HuH-7.5 (cell line): ENCODE data around the gene VIPAS39.

ENCODE experiments used
- DNase-seq: peaks from one replicate; pipeline ENCODE4 v3.0.0; 2011; ENCODE audit warnings: low spot score

Gene VIPAS39

GRCh38 chr14:77457522-77458248 is at the start of gene VIPAS39, which contains the start of gene AHSA1:
VIPAS39 (minus strand) TSS chr14:77457601; CDS start chr14:77454102, 3,499 bp downstream.
AHSA1 (plus strand) TSS chr14:77458093; CDS start chr14:77458190, 97 bp downstream.
- peak; percentile 76 for DNase-seq

GRCh38 chr14:77505031-77505430 is 47.6 kb upstream of the VIPAS39 start:
- DNase-seq = no peak

- no peak for DNase-seq
These were observed 45.7 kb upstream of the VIPAS39 start for GRCh38 chr14:77503138-77503537.

- no peak for DNase-seq
These were observed 44.8 kb upstream of the VIPAS39 start for GRCh38 chr14:77502109-77502782.

- no peak for DNase-seq
These were observed 41.7 kb upstream of the VIPAS39 start for GRCh38 chr14:77498984-77499527.

- peak; percentile 55 for DNase-seq
These were observed 40.9 kb upstream of the VIPAS39 start, which contains the start of gene ISM2 for GRCh38 chr14:77498120-77498979. ISM2 (minus strand) TSS chr14:77498816; CDS start chr14:77498793, 23 bp downstream.

- DNase-seq = no peak
These were observed 37.9 kb upstream of the VIPAS39 start for GRCh38 chr14:77495334-77495733.

- DNase-seq = no peak
These were observed 33.7 kb upstream of the VIPAS39 start for GRCh38 chr14:77491056-77491455.

- no peak for DNase-seq
These were observed 33.1 kb upstream of the VIPAS39 start for GRCh38 chr14:77490347-77490986.

- DNase-seq = no peak
These were observed 31.6 kb upstream of the VIPAS39 start for GRCh38 chr14:77489041-77489440.

- no peak for DNase-seq
These were observed 31.2 kb upstream of the VIPAS39 start for GRCh38 chr14:77488558-77488957.

- DNase-seq = no peak
These were observed 28.7 kb upstream of the VIPAS39 start for GRCh38 chr14:77485901-77486678.

- no peak for DNase-seq
These were observed 27.9 kb upstream of the VIPAS39 start for GRCh38 chr14:77485256-77485655.

GRCh38 chr14:77482422-77482821 is 25.0 kb upstream of the VIPAS39 start:
- no peak for DNase-seq

GRCh38 chr14:77478796-77479195 is 21.4 kb upstream of the VIPAS39 start:
- DNase-seq = no peak

- no peak for DNase-seq
These were observed 20.6 kb upstream of the VIPAS39 start for GRCh38 chr14:77478029-77478428.

- no peak for DNase-seq
These were observed 18.2 kb upstream of the VIPAS39 start for GRCh38 chr14:77475432-77476115.

GRCh38 chr14:77474479-77475177 is 17.2 kb upstream of the VIPAS39 start:
- no peak for DNase-seq

- no peak for DNase-seq
These were observed 16.5 kb upstream of the VIPAS39 start for GRCh38 chr14:77473921-77474320.
